DND-41 (cell line): ENCODE data around the gene EIF5B.

Source experiments
- ATAC-seq: fragments of 200-7000 bp; cut with Tn5 transposase; 3 replicates; pipeline ENCODE4 v1.9.1; 2021; ENCODE audit warnings: low read depth; ENCODE audit not compliant: insufficient read depth
- DNase-seq: peaks from one replicate; pipeline ENCODE4 v3.0.0-alpha.2; 2020
- H2AFZ ChIP-seq: 2 replicates; pipeline ENCODE4 v1.6.0; 2012; ENCODE audit warnings: low read depth, low read length
- H3K27ac ChIP-seq: 2 replicates; pipeline ENCODE4 v1.5.1; 2012; ENCODE audit warnings: low read length, inconsistent platforms
- H3K27me3 ChIP-seq: fragments of 200-600 bp; sonication (generic); 2 replicates; pipeline ENCODE4 v1.6.0; 2012; ENCODE audit warnings: low read length, mild to moderate bottlenecking, inconsistent platforms; ENCODE audit not compliant: insufficient read depth, poor library complexity
- H3K36me3 ChIP-seq: 2 replicates; pipeline ENCODE4 v1.5.1; 2012; ENCODE audit warnings: low read length, inconsistent platforms; ENCODE audit not compliant: insufficient read depth
- H3K4me1 ChIP-seq: 2 replicates; pipeline ENCODE4 v1.5.1; 2012; ENCODE audit warnings: mild to moderate bottlenecking, low read length; ENCODE audit not compliant: insufficient read depth
- H3K4me2 ChIP-seq: 2 replicates; pipeline ENCODE4 v1.6.0; 2012; ENCODE audit warnings: mild to moderate bottlenecking, moderate library complexity, low read length, inconsistent platforms; ENCODE audit not compliant: insufficient read depth
- H3K4me3 ChIP-seq, 2 experiments: fragments of 200-600 bp in 1 of 2; shearing (Covaris generic) in 1 of 2; 2 replicates each; pipeline ENCODE4 v1.5.1; 2012 to 2016; ENCODE audit warnings: inconsistent platforms in 2 of 2, low read length in 2 of 2, mild to moderate bottlenecking in 2 of 2, low read depth in 1 of 2, moderate library complexity in 1 of 2
- H3K79me2 ChIP-seq: 2 replicates; pipeline ENCODE4 v1.6.0; 2012; ENCODE audit warnings: low read length, inconsistent platforms; ENCODE audit not compliant: insufficient read depth
- H3K9ac ChIP-seq: 2 replicates; pipeline ENCODE4 v1.6.0; 2012; ENCODE audit warnings: low read depth, mild to moderate bottlenecking, inconsistent platforms, low read length, moderate library complexity
- H3K9me3 ChIP-seq: 2 replicates; pipeline ENCODE4 v1.5.1; 2012; ENCODE audit warnings: low read length, moderate library complexity, mild to moderate bottlenecking, inconsistent platforms; ENCODE audit not compliant: insufficient read depth, severe bottlenecking
- H4K20me1 ChIP-seq: 2 replicates; pipeline ENCODE4 v1.6.0; 2012; ENCODE audit warnings: low read length; ENCODE audit not compliant: insufficient read depth
- EZH2 ChIP-seq: IDR thresholded peaks from 3 replicates; pipeline ENCODE4 v1.6.1; 2012; ENCODE audit warnings: borderline replicate concordance, low read depth, mild to moderate bottlenecking, moderate library complexity, low read length, inconsistent platforms; ENCODE audit not compliant: severe bottlenecking
- TF ChIP-seq, protein P1 (sequence below): IDR thresholded peaks from 2 replicates; pipeline ENCODE4 v1.5.1; 2012; ENCODE audit warnings: borderline replicate concordance, low read length, moderate library complexity, mild to moderate bottlenecking; ENCODE audit not compliant: poor library complexity, severe bottlenecking; ENCODE audit errors: extremely low read depth

EIF5B gene

DNA sequence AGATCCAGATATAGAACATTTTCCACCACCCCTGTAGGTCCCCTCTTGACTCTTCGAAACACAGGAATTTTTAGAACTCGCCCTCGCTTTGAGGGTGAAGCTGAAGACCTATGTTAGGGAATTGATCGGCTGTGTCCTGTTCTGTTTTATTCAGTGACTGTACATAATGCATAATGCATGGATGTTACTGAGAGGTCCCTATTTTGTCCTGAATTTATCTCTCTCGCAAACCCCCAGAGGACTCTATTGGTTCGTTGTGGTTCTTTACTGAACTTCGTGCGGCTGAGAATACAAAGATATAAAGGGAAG lies 431 bp upstream of the EIF5B start:
- Histone ChIP-seq H4K20me1 (peaks cover 37% of the 10 kb centered on the region; the same call in 1 of the 2 replicates), H3K4me2 (peak overlapping the region; percentile 87), H3K79me2 (peaks cover 88% of the 10 kb centered on the region), H2AFZ (peak overlapping the region; percentile 91), H3K36me3 (peaks cover 25% of the 10 kb centered on the region), H3K27me3 (no peaks in the 10 kb centered on the region), H3K4me1 (peaks cover 44% of the 10 kb centered on the region), H3K9ac (peak overlapping the region; percentile 76), H3K9me3 (no peaks in the 10 kb centered on the region), H3K4me3 (peak overlapping the region; percentile 61 to 88), H3K27ac (peak overlapping the region; percentile 82)
- DNase-seq (no peak), ATAC-seq (no peak)
- TF ChIP-seq, protein P1, sequence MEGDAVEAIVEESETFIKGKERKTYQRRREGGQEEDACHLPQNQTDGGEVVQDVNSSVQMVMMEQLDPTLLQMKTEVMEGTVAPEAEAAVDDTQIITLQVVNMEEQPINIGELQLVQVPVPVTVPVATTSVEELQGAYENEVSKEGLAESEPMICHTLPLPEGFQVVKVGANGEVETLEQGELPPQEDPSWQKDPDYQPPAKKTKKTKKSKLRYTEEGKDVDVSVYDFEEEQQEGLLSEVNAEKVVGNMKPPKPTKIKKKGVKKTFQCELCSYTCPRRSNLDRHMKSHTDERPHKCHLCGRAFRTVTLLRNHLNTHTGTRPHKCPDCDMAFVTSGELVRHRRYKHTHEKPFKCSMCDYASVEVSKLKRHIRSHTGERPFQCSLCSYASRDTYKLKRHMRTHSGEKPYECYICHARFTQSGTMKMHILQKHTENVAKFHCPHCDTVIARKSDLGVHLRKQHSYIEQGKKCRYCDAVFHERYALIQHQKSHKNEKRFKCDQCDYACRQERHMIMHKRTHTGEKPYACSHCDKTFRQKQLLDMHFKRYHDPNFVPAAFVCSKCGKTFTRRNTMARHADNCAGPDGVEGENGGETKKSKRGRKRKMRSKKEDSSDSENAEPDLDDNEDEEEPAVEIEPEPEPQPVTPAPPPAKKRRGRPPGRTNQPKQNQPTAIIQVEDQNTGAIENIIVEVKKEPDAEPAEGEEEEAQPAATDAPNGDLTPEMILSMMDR, result no peak
- TF ChIP-seq EZH2, result no peak

DNA sequence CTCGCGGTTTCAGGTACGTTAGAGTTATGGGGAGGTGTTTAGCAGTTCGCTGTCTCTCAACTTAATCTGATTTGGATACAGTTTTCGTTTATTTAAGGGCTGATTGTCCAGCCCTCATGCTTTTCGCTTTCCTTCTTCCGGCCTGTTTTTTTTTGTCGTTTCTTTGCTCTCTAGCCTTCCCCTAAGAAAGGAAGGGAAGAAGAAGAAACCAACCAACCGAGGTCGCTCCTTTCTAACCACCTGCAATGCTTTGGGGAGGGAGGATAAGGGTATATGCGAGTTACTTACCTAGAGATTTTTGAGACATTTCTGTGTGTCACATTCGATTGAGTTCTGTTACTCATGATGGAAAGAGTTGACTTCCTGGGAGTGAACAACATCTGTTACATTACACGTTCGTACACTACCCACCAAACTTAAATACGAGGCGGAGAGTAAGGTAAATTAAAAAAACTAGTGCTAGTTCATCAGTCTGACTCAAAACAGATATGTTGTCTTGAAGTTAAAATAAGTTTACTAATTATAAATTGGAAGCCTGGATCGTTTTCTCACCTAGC lies 918 bp downstream of the EIF5B start:
- H3K9me3 ChIP-seq, result no peaks in the 10 kb centered on the region
- TF ChIP-seq EZH2, result no peak
- TF ChIP-seq, protein P1, result no peak
- peak overlapping the region; percentile 91 for H2AFZ ChIP-seq
- H3K9ac ChIP-seq, result peak overlapping the region; percentile 76
- ATAC-seq (no peak), DNase-seq (no peak)
- H3K36me3 ChIP-seq, result peaks cover 12% of the 10 kb centered on the region
- H3K27ac ChIP-seq, result peak overlapping the region; percentile 74
- peak overlapping the region; percentile 87 for H3K4me2 ChIP-seq
- H4K20me1 ChIP-seq, result peaks cover 43% of the 10 kb centered on the region; the same call in 1 of the 2 replicates
- H3K79me2 ChIP-seq, result peaks cover 88% of the 10 kb centered on the region
- no peaks in the 10 kb centered on the region for H3K27me3 ChIP-seq
- peaks cover 44% of the 10 kb centered on the region for H3K4me1 ChIP-seq
- H3K4me3 ChIP-seq, result peak overlapping the region; percentile 61 to 88

DNA sequence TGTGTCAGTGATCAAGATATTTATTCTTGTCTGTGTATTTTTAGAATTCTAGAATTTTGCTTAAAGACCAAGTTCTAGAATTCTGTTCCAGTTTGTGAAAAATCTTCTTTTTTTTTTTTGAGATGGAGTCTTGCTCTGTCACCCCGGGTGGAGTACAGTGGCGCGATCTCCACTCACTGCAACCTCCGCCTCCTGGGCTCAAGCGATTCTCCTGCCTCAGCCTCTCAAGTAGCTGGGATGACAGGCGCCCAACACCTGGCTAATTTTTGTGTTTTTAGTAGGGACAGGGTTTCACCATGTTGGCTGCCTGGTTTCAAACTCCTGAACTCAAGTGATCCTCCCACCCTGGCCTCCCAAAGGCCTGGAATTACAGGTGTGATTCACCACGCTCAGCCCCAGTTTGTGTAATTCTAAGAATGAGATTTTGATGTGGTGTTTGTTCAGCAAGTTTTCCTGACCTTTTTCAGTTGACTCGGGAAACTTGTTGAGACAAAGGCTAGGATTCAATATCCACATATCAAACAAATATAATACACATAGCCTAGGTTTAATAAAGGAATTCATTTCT lies 3.6 kb downstream of the EIF5B start:
- no peak for TF ChIP-seq EZH2
- TF ChIP-seq, protein P1, result no peak
- no peaks in the 10 kb centered on the region for H3K9me3 ChIP-seq
- DNase-seq, result no peak
- H3K27ac ChIP-seq, result no peak overlapping the region
- peaks cover 49% of the 10 kb centered on the region for H4K20me1 ChIP-seq
- H3K27me3 ChIP-seq, result no peaks in the 10 kb centered on the region
- no peak overlapping the region for H3K9ac ChIP-seq
- peaks cover 20% of the 10 kb centered on the region for H3K4me1 ChIP-seq
- H3K4me3 ChIP-seq, result no peak overlapping the region
- peaks cover 89% of the 10 kb centered on the region for H3K79me2 ChIP-seq
- H3K4me2 ChIP-seq, result no peak overlapping the region
- H2AFZ ChIP-seq, result no peak overlapping the region
- H3K36me3 ChIP-seq, result no peaks in the 10 kb centered on the region
- ATAC-seq, result no peak
